Measurements from ENCODE around the gene KRTAP26-1. TPM values are rescaled to one million over a fixed set of nuclear protein-coding genes. Genes with fewer than 3 reads are reported as not detected.

Gene KRTAP26-1
- polyA plus RNA-seq (ENCODE audit: insufficient read length in 3 of 3) = not detected

GRCh38 chr21:30320215-30320614 is at the start of gene KRTAP26-1:
Gene KRTAP26-1, minus strand, starts transcription at chr21:30320315. Its CDS starts 280 bp downstream, at chr21:30320035.
- DNase-seq (ENCODE audit: low read depth in 3 of 3, low spot score in 2 of 3) = no peak

GRCh38 chr21:30355906-30356305 is 35.8 kb upstream of the KRTAP26-1 start:
- no peak for DNase-seq (ENCODE audit: low read depth in 3 of 3, low spot score in 2 of 3)

GRCh38 chr21:30354308-30355005 is 34.3 kb upstream of the KRTAP26-1 start:
- DNase-seq (ENCODE audit: low read depth in 3 of 3, low spot score in 2 of 3) = no peak

- no peak for DNase-seq (ENCODE audit: low read depth in 3 of 3, low spot score in 2 of 3)
These were observed 31.4 kb upstream of the KRTAP26-1 start for GRCh38 chr21:30351534-30351933.

- DNase-seq (ENCODE audit: low read depth in 3 of 3, low spot score in 2 of 3) = no peak
These were observed 29.5 kb upstream of the KRTAP26-1 start for GRCh38 chr21:30349572-30349971.

- no peak for DNase-seq (ENCODE audit: low read depth in 3 of 3, low spot score in 2 of 3)
These were observed 28.4 kb upstream of the KRTAP26-1 start, which contains the start of gene KRTAP23-1 for GRCh38 chr21:30348506-30348905. Gene KRTAP23-1, minus strand, starts transcription at chr21:30348606. Its CDS starts 0 bp downstream, at chr21:30348606.

GRCh38 chr21:30345014-30345413 is 24.9 kb upstream of the KRTAP26-1 start:
- no peak for DNase-seq (ENCODE audit: low read depth in 3 of 3, low spot score in 2 of 3)

- peak; percentile 10 to 21 (median 21) for DNase-seq (ENCODE audit: low read depth in 3 of 3, low spot score in 2 of 3)
These were observed 20.8 kb upstream of the KRTAP26-1 start for GRCh38 chr21:30340714-30341573.

GRCh38 chr21:30338717-30339116 is 18.6 kb upstream of the KRTAP26-1 start:
- no peak for DNase-seq (ENCODE audit: low read depth in 3 of 3, low spot score in 2 of 3)

GRCh38 chr21:30337772-30338171 is 17.7 kb upstream of the KRTAP26-1 start:
- DNase-seq (ENCODE audit: low read depth in 3 of 3, low spot score in 2 of 3) = no peak

- no peak for DNase-seq (ENCODE audit: low read depth in 3 of 3, low spot score in 2 of 3)
These were observed 17.2 kb upstream of the KRTAP26-1 start, which contains the start of gene KRTAP27-1 for GRCh38 chr21:30337276-30337744. Gene KRTAP27-1, minus strand, starts transcription at chr21:30337694. Its CDS starts 26 bp downstream, at chr21:30337668.

GRCh38 chr21:30336596-30336995 is 16.5 kb upstream of the KRTAP26-1 start:
- no peak for DNase-seq (ENCODE audit: low read depth in 3 of 3, low spot score in 2 of 3)

GRCh38 chr21:30333736-30334135 is 13.6 kb upstream of the KRTAP26-1 start:
- DNase-seq (ENCODE audit: low read depth in 3 of 3, low spot score in 2 of 3) = no peak

GRCh38 chr21:30332681-30333080 is 12.6 kb upstream of the KRTAP26-1 start:
- DNase-seq (ENCODE audit: low read depth in 3 of 3, low spot score in 2 of 3) = no peak

- no peak for DNase-seq (ENCODE audit: low read depth in 3 of 3, low spot score in 2 of 3)
These were observed 9.2 kb upstream of the KRTAP26-1 start for GRCh38 chr21:30329203-30329875.

GRCh38 chr21:30326390-30326789 is 6.3 kb upstream of the KRTAP26-1 start:
- DNase-seq (ENCODE audit: low read depth in 3 of 3, low spot score in 2 of 3) = no peak

- DNase-seq (ENCODE audit: low read depth in 3 of 3, low spot score in 2 of 3) = no peak
These were observed 4.4 kb downstream of the KRTAP26-1 start for GRCh38 chr21:30315701-30316100.

GRCh38 chr21:30306884-30307283 is 13.2 kb downstream of the KRTAP26-1 start:
- DNase-seq (ENCODE audit: low read depth in 3 of 3, low spot score in 2 of 3) = no peak

GRCh38 chr21:30305136-30305535 is 15.0 kb downstream of the KRTAP26-1 start:
- no peak for DNase-seq (ENCODE audit: low read depth in 3 of 3, low spot score in 2 of 3)

GRCh38 chr21:30289215-30289614 is 30.9 kb downstream of the KRTAP26-1 start, which contains the start of gene KRTAP25-1:
Gene KRTAP25-1, minus strand, starts transcription at chr21:30289514. Its CDS starts 24 bp downstream, at chr21:30289490.
- DNase-seq (ENCODE audit: low read depth in 3 of 3, low spot score in 2 of 3) = no peak

GRCh38 chr21:30282850-30283249 is 37.3 kb downstream of the KRTAP26-1 start, which contains the start of gene KRTAP24-1:
Gene KRTAP24-1, minus strand, starts transcription at chr21:30282950. Its CDS starts 18 bp downstream, at chr21:30282932.
- DNase-seq (ENCODE audit: low read depth in 3 of 3, low spot score in 2 of 3) = no peak

All from right renal cortex interstitium (tissue), 3 donors.